Measurements from ENCODE around the gene ANO10.
A peak's percentile ranks its signal among the peaks of the same experiment; 100 is the strongest.

Gene ANO10

DNA sequence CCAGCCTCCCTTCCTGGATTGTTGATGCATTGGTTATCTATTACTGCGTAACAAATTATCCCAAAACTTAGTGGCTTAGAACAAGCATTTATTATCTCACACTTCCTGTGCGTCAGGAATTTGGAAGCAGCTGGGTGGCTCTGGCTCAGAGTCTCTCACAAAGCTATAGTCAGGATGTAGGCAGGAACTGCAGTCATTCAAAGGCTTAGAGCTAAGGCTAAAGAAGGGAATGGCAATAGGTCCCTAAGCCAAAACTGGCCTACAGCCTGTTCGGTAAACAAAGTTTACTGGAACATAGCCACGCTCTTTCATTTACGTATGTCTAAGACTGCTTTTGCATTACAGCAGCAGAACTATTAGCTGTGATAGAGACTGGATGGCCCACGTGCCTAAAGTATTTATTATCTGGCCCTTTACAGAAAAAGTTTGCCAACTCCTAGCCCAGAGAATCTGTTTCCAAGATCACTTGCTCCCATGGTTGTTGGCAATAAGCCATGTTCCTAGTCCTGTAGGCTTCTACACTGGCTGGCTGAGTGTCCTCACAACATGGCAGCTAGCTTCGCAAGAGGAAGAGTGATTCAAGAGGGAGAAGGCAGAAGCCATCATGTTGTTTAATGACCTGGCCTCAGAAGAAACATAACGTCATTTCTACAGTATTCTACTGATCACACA, 203.1 kb downstream of the ANO10 start:
- Mint-ChIP-seq H3K36me3 (peaks cover 6% of the 10 kb centered on the region), H3K27me3 (no peaks in the 10 kb centered on the region), H3K4me3 (no peak overlapping the region), H3K27ac (no peak overlapping the region), H3K9me3 (no peaks in the 10 kb centered on the region), H3K4me1 (no peaks in the 10 kb centered on the region)
- no peak for ATAC-seq

DNA sequence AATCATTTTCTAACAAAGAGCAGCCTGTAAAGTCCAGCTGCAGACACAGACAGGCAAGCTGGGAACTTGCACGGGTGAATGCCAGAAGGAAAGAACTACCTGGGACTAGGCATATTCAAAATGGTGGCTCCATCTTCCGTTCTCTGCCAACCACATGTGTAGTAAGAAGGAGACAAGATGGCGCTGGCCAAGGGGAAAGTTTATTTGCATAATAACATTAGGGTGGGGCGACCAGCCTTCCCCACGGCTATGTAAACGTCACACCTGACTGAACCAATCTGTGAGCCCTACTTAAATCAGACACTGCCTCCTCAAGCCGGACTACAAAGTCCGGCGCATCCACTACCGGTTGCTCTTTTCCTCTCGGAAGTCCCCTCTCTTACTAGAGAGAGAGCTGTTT, 204.7 kb downstream of the ANO10 start:
- Mint-ChIP-seq H3K9me3 (no peaks in the 10 kb centered on the region), H3K36me3 (peaks cover 12% of the 10 kb centered on the region), H3K4me3 (no peak overlapping the region), H3K27ac (no peak overlapping the region), H3K27me3 (no peaks in the 10 kb centered on the region), H3K4me1 (no peaks in the 10 kb centered on the region)
- ATAC-seq, result no peak

DNA sequence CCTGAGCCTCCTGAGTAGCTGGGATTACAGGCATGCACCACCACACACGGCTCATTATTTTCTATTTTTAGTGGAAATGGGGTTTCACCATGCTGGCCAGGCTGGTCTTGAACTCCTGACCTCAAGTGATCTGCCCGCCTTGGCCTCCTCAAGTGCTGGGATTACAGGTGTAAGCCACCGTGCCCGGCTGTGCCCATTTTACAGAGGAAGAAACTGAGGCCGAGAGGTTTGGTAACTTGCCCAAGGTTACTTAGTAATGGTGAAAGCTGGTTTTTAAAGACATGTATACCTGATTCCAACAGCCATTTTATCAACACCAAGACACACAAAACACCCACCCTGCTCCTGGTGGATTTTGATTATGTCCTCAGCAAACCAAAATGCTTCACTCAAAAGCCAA, 206.7 kb downstream of the ANO10 start:
- Mint-ChIP-seq H3K36me3 (peaks cover 7% of the 10 kb centered on the region), H3K27ac (no peak overlapping the region), H3K27me3 (no peaks in the 10 kb centered on the region), H3K4me1 (no peaks in the 10 kb centered on the region), H3K4me3 (no peak overlapping the region), H3K9me3 (no peaks in the 10 kb centered on the region)
- ATAC-seq, result no peak

DNA sequence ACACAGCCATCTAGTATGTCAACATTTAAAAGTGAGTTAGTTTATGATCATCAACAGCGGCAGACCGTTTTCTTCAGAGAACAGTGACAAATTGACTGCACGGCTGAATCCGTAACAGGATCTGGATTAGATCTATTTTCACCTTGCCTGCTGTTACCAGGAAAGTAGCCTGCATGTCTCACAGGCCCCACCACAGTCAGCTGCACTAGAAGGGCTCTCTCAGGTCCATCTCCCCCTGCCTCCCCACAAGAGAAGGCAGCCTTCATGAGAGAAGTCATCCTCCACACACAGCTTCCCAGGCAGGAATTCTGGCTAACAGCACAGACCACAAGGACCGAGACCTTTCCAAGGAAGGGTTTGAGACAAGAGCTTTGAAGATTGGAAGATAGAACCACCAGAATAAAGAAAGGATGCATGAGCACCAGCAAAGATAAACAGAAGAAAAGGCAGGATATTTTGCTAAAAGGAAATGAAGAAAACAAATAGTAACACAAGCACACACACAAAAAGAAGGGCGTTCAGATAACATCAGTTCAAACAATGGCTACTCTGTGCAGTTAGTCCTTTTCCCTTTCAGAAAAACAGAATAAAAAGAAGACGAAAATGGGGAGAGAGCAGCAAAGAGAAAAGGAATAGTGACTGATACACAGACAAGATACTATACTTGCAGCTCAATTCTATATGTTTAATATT, 208.0 kb downstream of the ANO10 start:
- H3K27ac Mint-ChIP-seq, result no peak overlapping the region

DNA sequence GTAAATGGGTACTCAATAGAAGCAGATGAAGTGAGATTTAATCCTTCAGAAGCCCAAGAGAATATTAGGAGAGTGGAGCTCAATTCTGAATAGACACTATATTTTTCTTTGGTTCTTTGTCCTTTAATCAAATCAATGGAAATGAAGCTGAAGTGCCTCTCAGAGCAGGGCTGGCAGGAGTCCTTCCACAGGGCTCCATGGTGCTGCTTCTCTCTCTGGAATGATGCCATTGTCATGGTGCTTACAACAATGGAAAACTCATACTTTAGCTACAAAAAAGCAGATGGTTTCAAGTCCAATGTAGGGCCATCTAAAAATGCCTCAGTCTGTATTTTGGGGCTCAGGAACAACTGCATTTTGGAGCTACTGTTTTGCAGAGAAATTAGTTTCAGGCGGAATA, 210.4 kb downstream of the ANO10 start:
- Mint-ChIP-seq H3K27me3 (no peaks in the 10 kb centered on the region), H3K27ac (no peak overlapping the region), H3K36me3 (peaks cover 14% of the 10 kb centered on the region), H3K4me3 (no peak overlapping the region), H3K9me3 (no peaks in the 10 kb centered on the region), H3K4me1 (no peaks in the 10 kb centered on the region)
- ATAC-seq, result no peak

More for the DNA sequence above, 208.0 kb downstream of the ANO10 start:
- Mint-ChIP-seq H3K36me3 (peaks cover 6% of the 10 kb centered on the region), H3K4me1 (no peaks in the 10 kb centered on the region), H3K9me3 (no peaks in the 10 kb centered on the region), H3K27me3 (no peaks in the 10 kb centered on the region), H3K4me3 (no peak overlapping the region)
- no peak for ATAC-seq

- peaks cover 14% of the 10 kb centered on the region for H3K36me3 Mint-ChIP-seq
- no peak overlapping the region for H3K27ac Mint-ChIP-seq
- no peak overlapping the region for H3K4me3 Mint-ChIP-seq
- H3K4me1 Mint-ChIP-seq, result no peaks in the 10 kb centered on the region
- H3K27me3 Mint-ChIP-seq, result no peaks in the 10 kb centered on the region
- H3K9me3 Mint-ChIP-seq, result no peaks in the 10 kb centered on the region
- ATAC-seq, result no peak
These were observed 211.2 kb downstream of the ANO10 start for GRCh38 chr3:43410592-43410991.

GRCh38 chr3:43409506-43409905, 212.3 kb downstream of the ANO10 start:
- Mint-ChIP-seq H3K27me3 (no peaks in the 10 kb centered on the region), H3K36me3 (peaks cover 14% of the 10 kb centered on the region), H3K9me3 (no peaks in the 10 kb centered on the region), H3K4me1 (no peaks in the 10 kb centered on the region), H3K27ac (no peak overlapping the region), H3K4me3 (no peak overlapping the region)
- ATAC-seq, result no peak

GRCh38 chr3:43406643-43407023, 215.2 kb downstream of the ANO10 start:
- H3K27ac Mint-ChIP-seq, result no peak overlapping the region
- H3K27me3 Mint-ChIP-seq, result no peaks in the 10 kb centered on the region
- no peaks in the 10 kb centered on the region for H3K9me3 Mint-ChIP-seq
- no peaks in the 10 kb centered on the region for H3K4me1 Mint-ChIP-seq
- H3K4me3 Mint-ChIP-seq, result no peak overlapping the region
- ATAC-seq, result no peak
- H3K36me3 Mint-ChIP-seq, result peaks cover 8% of the 10 kb centered on the region

DNA sequence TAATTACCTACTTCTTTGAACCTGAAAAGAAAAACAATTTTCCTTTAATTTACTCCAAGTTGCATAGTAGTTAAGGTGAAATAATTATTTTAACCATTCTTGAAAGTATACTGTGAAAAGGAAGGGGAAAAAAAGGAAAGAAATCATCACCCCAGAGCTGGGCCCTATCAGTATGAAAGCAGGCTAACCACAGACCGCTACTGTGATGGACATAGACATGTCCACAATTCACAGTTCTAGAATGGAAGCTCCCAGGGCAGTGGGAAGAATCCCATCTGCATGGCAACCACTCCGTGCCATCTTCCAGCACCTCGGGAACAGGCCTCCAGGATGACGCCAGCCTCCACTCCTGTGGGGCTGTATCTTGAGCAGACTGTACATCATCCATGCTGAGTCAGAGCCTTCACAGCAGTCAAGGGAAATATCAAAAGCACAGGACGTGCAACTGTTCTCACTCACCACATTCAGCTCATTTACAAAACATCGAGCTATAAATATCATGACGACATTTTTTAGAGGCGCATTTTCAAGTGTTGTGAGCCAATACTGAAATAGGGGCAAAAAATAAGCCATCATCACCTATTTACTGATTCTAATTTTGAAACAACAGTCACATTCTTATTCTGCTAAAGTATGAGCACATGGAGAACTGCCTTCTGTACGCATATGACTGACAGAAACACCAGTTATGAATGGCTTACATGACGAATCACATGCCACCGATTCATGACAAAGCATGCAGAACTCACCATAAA, 215.7 kb downstream of the ANO10 start:
- H3K9me3 Mint-ChIP-seq, result no peaks in the 10 kb centered on the region

DNA sequence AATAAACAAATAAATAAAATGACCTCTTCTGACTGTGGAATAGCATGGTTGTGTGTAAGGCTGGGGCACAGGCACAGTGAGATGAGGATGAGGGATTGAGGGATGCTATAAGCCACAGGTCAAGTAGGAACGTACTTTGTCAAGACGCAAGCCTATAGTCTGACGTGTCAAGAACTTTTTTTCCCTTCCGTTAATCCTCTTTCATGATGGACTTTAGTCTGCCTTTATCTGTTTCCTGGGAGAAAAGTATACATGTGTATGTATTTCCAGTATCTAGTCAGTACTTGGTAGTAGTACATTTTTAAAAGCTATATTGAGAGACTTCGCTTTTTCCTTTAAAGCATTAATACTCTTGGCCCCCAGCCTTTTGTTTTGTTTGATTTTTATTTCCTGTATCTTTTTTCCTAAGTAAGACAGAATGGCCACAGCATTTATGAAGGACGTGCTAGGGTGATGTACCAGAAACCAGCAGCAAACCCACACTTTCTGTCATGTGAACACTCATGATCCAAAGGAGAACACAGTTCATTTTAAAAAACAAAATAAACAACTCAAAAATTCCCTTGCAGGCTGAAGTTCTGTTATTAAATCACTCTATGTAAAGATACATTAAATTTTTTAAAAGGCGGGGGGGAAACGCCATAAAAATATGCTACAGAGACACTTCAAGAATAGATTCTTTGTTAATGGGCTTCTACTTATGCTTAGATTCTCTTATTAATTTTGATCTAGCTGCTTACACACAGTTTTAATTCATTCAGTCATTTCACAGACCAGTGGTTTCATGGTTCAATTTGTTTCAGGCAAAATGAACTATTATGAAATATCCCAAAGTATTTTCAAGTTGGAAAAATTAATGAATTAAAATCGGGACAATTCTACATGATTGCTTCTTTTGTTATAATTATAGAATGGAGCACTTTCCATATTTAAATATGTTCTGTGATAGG, 220.8 kb downstream of the ANO10 start:
- no peak overlapping the region for H3K27ac Mint-ChIP-seq
- H3K4me1 Mint-ChIP-seq, result no peaks in the 10 kb centered on the region
- no peaks in the 10 kb centered on the region for H3K36me3 Mint-ChIP-seq
- H3K27me3 Mint-ChIP-seq, result no peaks in the 10 kb centered on the region
- H3K9me3 Mint-ChIP-seq, result no peaks in the 10 kb centered on the region
- H3K4me3 Mint-ChIP-seq, result no peak overlapping the region
- no peak for ATAC-seq

More for the DNA sequence above, 215.7 kb downstream of the ANO10 start:
- ATAC-seq, result no peak
- H3K4me1 Mint-ChIP-seq, result no peaks in the 10 kb centered on the region
- no peaks in the 10 kb centered on the region for H3K27me3 Mint-ChIP-seq
- H3K27ac Mint-ChIP-seq, result no peak overlapping the region
- no peak overlapping the region for H3K4me3 Mint-ChIP-seq
- H3K36me3 Mint-ChIP-seq, result peaks cover 8% of the 10 kb centered on the region

- Mint-ChIP-seq H3K27ac (no peak overlapping the region), H3K9me3 (no peaks in the 10 kb centered on the region), H3K36me3 (no peaks in the 10 kb centered on the region), H3K4me1 (no peaks in the 10 kb centered on the region), H3K27me3 (no peaks in the 10 kb centered on the region), H3K4me3 (no peak overlapping the region)
- no peak for ATAC-seq
These were observed 221.6 kb downstream of the ANO10 start for GRCh38 chr3:43400167-43400566.

GRCh38 chr3:43399034-43399433, 222.8 kb downstream of the ANO10 start:
- H3K27me3 Mint-ChIP-seq, result no peaks in the 10 kb centered on the region
- H3K36me3 Mint-ChIP-seq, result no peaks in the 10 kb centered on the region
- H3K4me3 Mint-ChIP-seq, result no peak overlapping the region
- H3K27ac Mint-ChIP-seq, result no peak overlapping the region
- no peak for ATAC-seq
- peaks cover 6% of the 10 kb centered on the region for H3K4me1 Mint-ChIP-seq
- no peaks in the 10 kb centered on the region for H3K9me3 Mint-ChIP-seq

GRCh38 chr3:43394041-43394554, 227.7 kb downstream of the ANO10 start:
- H3K36me3 Mint-ChIP-seq, result no peaks in the 10 kb centered on the region
- H3K9me3 Mint-ChIP-seq, result no peaks in the 10 kb centered on the region
- no peak for ATAC-seq
- peaks cover 24% of the 10 kb centered on the region for H3K4me1 Mint-ChIP-seq
- H3K27ac Mint-ChIP-seq, result no peak overlapping the region
- H3K4me3 Mint-ChIP-seq, result no peak overlapping the region
- no peaks in the 10 kb centered on the region for H3K27me3 Mint-ChIP-seq

GRCh38 chr3:43391621-43392020, 230.2 kb downstream of the ANO10 start:
- no peaks in the 10 kb centered on the region for H3K27me3 Mint-ChIP-seq
- H3K4me1 Mint-ChIP-seq, result peaks cover 26% of the 10 kb centered on the region
- ATAC-seq, result no peak
- H3K4me3 Mint-ChIP-seq, result no peak overlapping the region
- no peak overlapping the region for H3K27ac Mint-ChIP-seq
- no peaks in the 10 kb centered on the region for H3K9me3 Mint-ChIP-seq
- H3K36me3 Mint-ChIP-seq, result no peaks in the 10 kb centered on the region

- H3K9me3 Mint-ChIP-seq, result peaks cover 3% of the 10 kb centered on the region
- H3K36me3 Mint-ChIP-seq, result peaks cover 2% of the 10 kb centered on the region
- H3K27me3 Mint-ChIP-seq, result no peaks in the 10 kb centered on the region
- H3K4me3 Mint-ChIP-seq, result no peak overlapping the region
- peaks cover 26% of the 10 kb centered on the region for H3K4me1 Mint-ChIP-seq
- ATAC-seq, result no peak
- peak overlapping the region; percentile 64 for H3K27ac Mint-ChIP-seq
These were observed 231.6 kb downstream of the ANO10 start for GRCh38 chr3:43390255-43390588.

Measured in stimulated activated memory B cell treated with anti-CD40 and anti-IgM and Interleukin-4, amounts not matched to agents 10 μg/mL and 1 μg/mL and 100 μg/mL, for 72 hours (primary cell).